SK-N-SH (cell line): Measurements from ENCODE around the gene CRP.

ENCODE experiments used
- EP300 ChIP-seq, 2 experiments: IDR thresholded peaks; 2 replicates each; pipeline versions ENCODE4 v1.4.0 to v1.6.1; 2012; ENCODE audit warnings: borderline replicate concordance in 1 of 2, low read depth in 1 of 2, low read length in 1 of 2
- FOXM1 ChIP-seq: IDR thresholded peaks from 2 replicates; pipeline ENCODE4 v1.4.0; 2012; ENCODE audit warnings: low read depth, mild to moderate bottlenecking
- GABPA ChIP-seq: IDR thresholded peaks from 2 replicates; pipeline ENCODE4 v1.4.0; 2012; ENCODE audit warnings: low read depth, mild to moderate bottlenecking
- GATA2 ChIP-seq: sonication (generic); formaldehyde crosslinking; IDR thresholded peaks from 2 replicates; pipeline ENCODE4 v1.5.0; 2020; ENCODE audit warnings: mild to moderate bottlenecking, missing genetic modification reagents
- JUND ChIP-seq: IDR thresholded peaks from 2 replicates; pipeline ENCODE4 v1.4.0; 2012
- MAX ChIP-seq: IDR thresholded peaks from 2 replicates; pipeline ENCODE4 v1.4.0; 2012; ENCODE audit warnings: low read depth
- NFIC ChIP-seq: IDR thresholded peaks from 2 replicates; pipeline ENCODE4 v1.4.0; 2012; ENCODE audit warnings: borderline replicate concordance
- RAD21 ChIP-seq: IDR thresholded peaks from 2 replicates; pipeline ENCODE4 v1.6.1; 2012; ENCODE audit warnings: mild to moderate bottlenecking, low read length
- SMC3 ChIP-seq: IDR thresholded peaks from 2 replicates; pipeline ENCODE4 v1.6.1; 2012; ENCODE audit warnings: low read depth, low read length, improper control_type of control experiment
- USF1 ChIP-seq: IDR thresholded peaks from 2 replicates; pipeline ENCODE4 v1.4.0; 2012; ENCODE audit warnings: low read depth, borderline replicate concordance
- TF ChIP-seq, protein P1 (sequence below): fragments of 200-600 bp; sonication (generic); IDR thresholded peaks from 2 replicates; pipeline ENCODE4 v1.6.1; 2017; ENCODE audit warnings: antibody characterized with exemption, mild to moderate bottlenecking, moderate library complexity
- TF ChIP-seq, protein P2 (sequence below): IDR thresholded peaks from 2 replicates; pipeline ENCODE4 v1.6.1; 2012; ENCODE audit warnings: mild to moderate bottlenecking, low read depth, low read length, moderate library complexity

DNA sequence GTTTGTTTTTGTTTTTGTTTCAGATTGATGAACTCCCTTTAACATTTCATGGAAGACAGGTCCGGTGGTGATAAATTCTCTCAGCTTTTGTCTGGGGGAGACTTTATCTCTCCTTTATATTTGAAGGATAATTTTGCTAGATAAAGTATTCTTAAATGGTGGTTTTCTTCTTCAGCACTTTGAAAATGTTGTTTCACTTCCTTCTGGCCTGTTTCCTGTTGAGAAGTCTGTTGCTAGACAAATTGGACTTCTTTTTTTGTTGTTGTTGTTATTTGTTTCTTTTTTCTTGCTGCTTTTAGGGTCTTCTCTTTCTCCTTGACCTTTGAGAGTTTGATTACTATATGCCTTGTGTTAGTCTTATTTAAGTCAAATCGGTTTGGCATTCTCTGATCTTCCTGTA, 50.8 kb downstream of the CRP start:
- TF ChIP-seq SMC3 (no peak), USF1 (no peak), RAD21 (no peak), FOXM1 (no peak), EP300 (IDR thresholded peaks at IDR 0.05; ENCODE audit: borderline replicate concordance in 1 of 2, low read depth in 1 of 2, low read length in 1 of 2) (no peak), NFIC (no peak), GATA2 (CRISPR knock-in tag) (no peak), MAX (no peak), GABPA (no peak), JUND (no peak)
- TF ChIP-seq, protein P1, sequence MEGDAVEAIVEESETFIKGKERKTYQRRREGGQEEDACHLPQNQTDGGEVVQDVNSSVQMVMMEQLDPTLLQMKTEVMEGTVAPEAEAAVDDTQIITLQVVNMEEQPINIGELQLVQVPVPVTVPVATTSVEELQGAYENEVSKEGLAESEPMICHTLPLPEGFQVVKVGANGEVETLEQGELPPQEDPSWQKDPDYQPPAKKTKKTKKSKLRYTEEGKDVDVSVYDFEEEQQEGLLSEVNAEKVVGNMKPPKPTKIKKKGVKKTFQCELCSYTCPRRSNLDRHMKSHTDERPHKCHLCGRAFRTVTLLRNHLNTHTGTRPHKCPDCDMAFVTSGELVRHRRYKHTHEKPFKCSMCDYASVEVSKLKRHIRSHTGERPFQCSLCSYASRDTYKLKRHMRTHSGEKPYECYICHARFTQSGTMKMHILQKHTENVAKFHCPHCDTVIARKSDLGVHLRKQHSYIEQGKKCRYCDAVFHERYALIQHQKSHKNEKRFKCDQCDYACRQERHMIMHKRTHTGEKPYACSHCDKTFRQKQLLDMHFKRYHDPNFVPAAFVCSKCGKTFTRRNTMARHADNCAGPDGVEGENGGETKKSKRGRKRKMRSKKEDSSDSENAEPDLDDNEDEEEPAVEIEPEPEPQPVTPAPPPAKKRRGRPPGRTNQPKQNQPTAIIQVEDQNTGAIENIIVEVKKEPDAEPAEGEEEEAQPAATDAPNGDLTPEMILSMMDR = no peak
- TF ChIP-seq, protein P2, sequence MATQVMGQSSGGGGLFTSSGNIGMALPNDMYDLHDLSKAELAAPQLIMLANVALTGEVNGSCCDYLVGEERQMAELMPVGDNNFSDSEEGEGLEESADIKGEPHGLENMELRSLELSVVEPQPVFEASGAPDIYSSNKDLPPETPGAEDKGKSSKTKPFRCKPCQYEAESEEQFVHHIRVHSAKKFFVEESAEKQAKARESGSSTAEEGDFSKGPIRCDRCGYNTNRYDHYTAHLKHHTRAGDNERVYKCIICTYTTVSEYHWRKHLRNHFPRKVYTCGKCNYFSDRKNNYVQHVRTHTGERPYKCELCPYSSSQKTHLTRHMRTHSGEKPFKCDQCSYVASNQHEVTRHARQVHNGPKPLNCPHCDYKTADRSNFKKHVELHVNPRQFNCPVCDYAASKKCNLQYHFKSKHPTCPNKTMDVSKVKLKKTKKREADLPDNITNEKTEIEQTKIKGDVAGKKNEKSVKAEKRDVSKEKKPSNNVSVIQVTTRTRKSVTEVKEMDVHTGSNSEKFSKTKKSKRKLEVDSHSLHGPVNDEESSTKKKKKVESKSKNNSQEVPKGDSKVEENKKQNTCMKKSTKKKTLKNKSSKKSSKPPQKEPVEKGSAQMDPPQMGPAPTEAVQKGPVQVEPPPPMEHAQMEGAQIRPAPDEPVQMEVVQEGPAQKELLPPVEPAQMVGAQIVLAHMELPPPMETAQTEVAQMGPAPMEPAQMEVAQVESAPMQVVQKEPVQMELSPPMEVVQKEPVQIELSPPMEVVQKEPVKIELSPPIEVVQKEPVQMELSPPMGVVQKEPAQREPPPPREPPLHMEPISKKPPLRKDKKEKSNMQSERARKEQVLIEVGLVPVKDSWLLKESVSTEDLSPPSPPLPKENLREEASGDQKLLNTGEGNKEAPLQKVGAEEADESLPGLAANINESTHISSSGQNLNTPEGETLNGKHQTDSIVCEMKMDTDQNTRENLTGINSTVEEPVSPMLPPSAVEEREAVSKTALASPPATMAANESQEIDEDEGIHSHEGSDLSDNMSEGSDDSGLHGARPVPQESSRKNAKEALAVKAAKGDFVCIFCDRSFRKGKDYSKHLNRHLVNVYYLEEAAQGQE = no peak
